ENCODE measurements around the gene PLB1. TPM values are rescaled to one million over a fixed set of nuclear protein-coding genes. Genes with fewer than 3 reads are reported as not detected.

PLB1 gene
- polyA plus RNA-seq, 1 experiment, result 0.38 TPM

DNA sequence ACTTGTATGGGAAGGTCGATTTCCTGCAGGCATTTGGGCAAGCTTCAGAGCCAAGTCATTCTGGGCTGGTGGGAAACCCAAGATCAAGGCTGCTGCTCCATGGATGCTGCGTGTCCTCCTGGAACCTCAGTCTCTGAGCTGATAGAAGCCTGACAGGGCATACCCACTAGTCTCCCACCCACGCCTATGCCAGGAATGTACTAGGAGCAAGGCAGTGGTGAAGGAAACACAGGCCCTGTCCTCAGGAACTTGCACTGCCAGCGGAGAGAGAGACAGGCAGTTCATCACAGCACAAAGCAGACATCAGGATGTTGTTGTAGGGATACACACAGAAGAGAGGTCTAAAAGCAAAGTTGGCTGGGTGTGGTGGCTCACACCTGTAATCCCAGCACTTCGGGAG, 84.2 kb downstream of the PLB1 start:
- Histone ChIP-seq H3K36me3 (ENCODE audit: control insufficient read depth, insufficient read depth, low read length) (no peaks in the 10 kb centered on the region), H3K4me3 (ENCODE audit: low read depth, low read length) (no peak overlapping the region), H3K27me3 (ENCODE audit: control insufficient read depth, insufficient read depth, low read length) (no peaks in the 10 kb centered on the region)
- DNase-seq (ENCODE audit: low read depth), result no peak
- TF ChIP-seq CTCF (IDR thresholded peaks at IDR 0.05; ENCODE audit: insufficient read depth, low read depth, low read length), result no peak
- ChIA-PET POLR2A (interaction anchor here (0.7 kb wide), 1 partner anchor 1680 kb away, joined by 6 read pairs; no protein-coding TSS in a partner anchor), CTCF (interaction anchor here (1.4 to 4.9 kb wide), 3 partner anchors 13 to 182 kb away, joined by 3 to 32 read pairs (median 13); no protein-coding TSS in a partner anchor)

DNA sequence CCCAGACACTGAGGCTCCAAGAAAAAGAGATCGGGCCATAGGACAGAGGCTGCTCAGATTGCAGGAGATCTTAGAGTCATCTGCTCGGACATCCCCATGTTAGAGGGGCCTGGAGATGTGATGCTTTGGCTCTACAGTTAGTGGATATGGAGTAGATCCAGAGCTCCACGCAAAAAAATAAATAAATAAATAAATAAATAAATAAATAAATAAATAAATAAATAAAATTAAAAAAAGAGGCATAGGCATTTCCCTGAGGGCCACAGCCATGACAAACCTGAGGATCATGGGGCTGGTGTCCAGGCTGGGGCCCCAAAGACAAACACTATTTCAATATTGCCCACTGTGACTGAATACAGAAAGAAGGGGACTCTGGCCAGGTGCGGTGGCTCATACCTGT, 85.5 kb downstream of the PLB1 start:
- DNase-seq (ENCODE audit: low read depth), result no peak
- H3K4me3 ChIP-seq (ENCODE audit: low read depth, low read length), result no peak overlapping the region
- no peaks in the 10 kb centered on the region for H3K36me3 ChIP-seq (ENCODE audit: control insufficient read depth, insufficient read depth, low read length)
- TF ChIP-seq CTCF (IDR thresholded peaks at IDR 0.05; ENCODE audit: insufficient read depth, low read depth, low read length), result no peak
- POLR2A ChIA-PET, result no interaction called here
- H3K27me3 ChIP-seq (ENCODE audit: control insufficient read depth, insufficient read depth, low read length), result no peaks in the 10 kb centered on the region
- CTCF ChIA-PET, result interaction anchor here (0.6 to 4.9 kb wide), 3 partner anchors 12 to 14 kb away, joined by 4 to 32 read pairs (median 4); no protein-coding TSS in a partner anchor

DNA sequence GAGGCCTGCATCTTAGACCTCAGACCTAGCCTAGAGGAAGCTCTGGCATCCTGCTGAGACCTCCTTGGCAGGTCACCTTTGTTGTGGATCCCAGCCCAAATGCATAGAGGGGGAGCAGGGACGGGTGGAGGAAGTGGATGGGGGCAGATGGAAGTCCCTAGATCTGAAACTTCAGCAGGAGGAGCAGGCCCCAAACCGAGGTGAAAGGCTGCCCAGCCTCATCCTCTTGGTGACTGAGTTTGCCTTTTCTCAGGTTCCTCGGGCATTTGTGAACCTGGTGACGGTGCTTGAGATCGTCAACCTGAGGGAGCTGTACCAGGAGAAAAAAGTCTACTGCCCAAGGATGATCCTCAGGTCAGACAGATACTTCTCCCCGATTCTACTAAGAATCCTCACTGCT, 86.3 kb downstream of the PLB1 start:
- TF ChIP-seq CTCF (IDR thresholded peaks at IDR 0.05; ENCODE audit: insufficient read depth, low read depth, low read length), result no peak
- no peak for DNase-seq (ENCODE audit: low read depth)
- Histone ChIP-seq H3K4me3 (ENCODE audit: low read depth, low read length) (no peak overlapping the region), H3K27me3 (ENCODE audit: control insufficient read depth, insufficient read depth, low read length) (no peaks in the 10 kb centered on the region), H3K36me3 (ENCODE audit: control insufficient read depth, insufficient read depth, low read length) (no peaks in the 10 kb centered on the region)
- CTCF ChIA-PET, result interaction anchor here (1.1 to 5.6 kb wide), 3 partner anchors 12 to 15 kb away, joined by 4 to 35 read pairs (median 8); no protein-coding TSS in a partner anchor
- POLR2A ChIA-PET, result no interaction called here

- CTCF ChIA-PET, result interaction anchor here (1.1 to 5.6 kb wide), 2 partner anchors 12 to 15 kb away, joined by 8 to 35 read pairs; no protein-coding TSS in a partner anchor
- Histone ChIP-seq H3K36me3 (ENCODE audit: control insufficient read depth, insufficient read depth, low read length) (no peaks in the 10 kb centered on the region), H3K4me3 (ENCODE audit: low read depth, low read length) (no peak overlapping the region), H3K27me3 (ENCODE audit: control insufficient read depth, insufficient read depth, low read length) (no peaks in the 10 kb centered on the region)
- TF ChIP-seq CTCF (IDR thresholded peaks at IDR 0.05; ENCODE audit: insufficient read depth, low read depth, low read length), result no peak
- no peak for DNase-seq (ENCODE audit: low read depth)
- POLR2A ChIA-PET, result no interaction called here
Observed at GRCh38 chr2:28582595-28582994, 86.7 kb downstream of the PLB1 start.

GRCh38 chr2:28583899-28584553, 88.2 kb downstream of the PLB1 start:
- CTCF ChIA-PET, result interaction anchor here (0.5 to 5.6 kb wide), 7 partner anchors 9 to 237 kb away, joined by 3 to 35 read pairs (median 3); no protein-coding TSS in a partner anchor
- Histone ChIP-seq H3K4me3 (ENCODE audit: low read depth, low read length) (no peak overlapping the region), H3K36me3 (ENCODE audit: control insufficient read depth, insufficient read depth, low read length) (no peaks in the 10 kb centered on the region), H3K27me3 (ENCODE audit: control insufficient read depth, insufficient read depth, low read length) (no peaks in the 10 kb centered on the region)
- peak; percentile 82 for DNase-seq (ENCODE audit: low read depth)
- POLR2A ChIA-PET, result interaction anchor here (0.6 kb wide), 1 partner anchor 17 kb away, joined by 4 read pairs; no protein-coding TSS in a partner anchor
- TF ChIP-seq CTCF (IDR thresholded peaks at IDR 0.05; ENCODE audit: insufficient read depth, low read depth, low read length), result no peak
